Measurements from ENCODE around the gene RPS16. TPM values are rescaled to one million over a fixed set of nuclear protein-coding genes. Genes with fewer than 3 reads are reported as not detected.

The RPS16 gene
- total and polyA plus RNA-seq, 2 of the 13 experiments (the other 11 are each of a cell fraction or from before 2014, with no cell fraction given) = 488 to 2,583 TPM

- peak; percentile 82 for TF ChIP-seq TFE3 (CRISPR knock-in tag; IDR thresholded peaks at IDR 0.05)
- no peak; the same call in 1 of the 2 replicates for TF ChIP-seq HMG20A (CRISPR knock-in tag; IDR thresholded peaks at IDR 0.05; ENCODE audit: borderline replicate concordance)
- no peak for TF ChIP-seq ZNF207 (IDR thresholded peaks at IDR 0.05; ENCODE audit: borderline replicate concordance)
- TF ChIP-seq GZF1 (CRISPR knock-in tag; IDR thresholded peaks at IDR 0.05) = no peak
- TF ChIP-seq E2F2 (CRISPR knock-in tag; IDR thresholded peaks at IDR 0.05; ENCODE audit: borderline replicate concordance) = no peak
- peak; percentile 66 for TF ChIP-seq PTBP1 (IDR thresholded peaks at IDR 0.05; ENCODE audit: low read depth, low read length, poor library complexity, severe bottlenecking)
- no peak for TF ChIP-seq THYN1 (CRISPR knock-in tag; IDR thresholded peaks at IDR 0.05; ENCODE audit: borderline replicate concordance, low read depth)
- no peak for TF ChIP-seq ZNF326 (CRISPR knock-in tag; IDR thresholded peaks at IDR 0.05; ENCODE audit: borderline replicate concordance)
- TF ChIP-seq AKNA (CRISPR knock-in tag; IDR thresholded peaks at IDR 0.05; ENCODE audit: borderline replicate concordance) = no peak
- no peak for TF ChIP-seq ZFP37 (CRISPR knock-in tag; IDR thresholded peaks at IDR 0.05; ENCODE audit: borderline replicate concordance)
- TF ChIP-seq ZNF160 (CRISPR knock-in tag; IDR thresholded peaks at IDR 0.05) = 0 out of 2 replicates have a peak, but pooled peaks have one; percentile 33
- peak; percentile 90 for TF ChIP-seq ZMYM3 (CRISPR knock-in tag; IDR thresholded peaks at IDR 0.05)
- TF ChIP-seq ELF4 (CRISPR knock-in tag; IDR thresholded peaks at IDR 0.05; ENCODE audit: borderline replicate concordance) = no peak
- peak; percentile 98 for TF ChIP-seq ZNF281 (CRISPR knock-in tag; IDR thresholded peaks at IDR 0.05; ENCODE audit: borderline replicate concordance)
- TF ChIP-seq DR1 (CRISPR knock-in tag; IDR thresholded peaks at IDR 0.05) = no peak; the same call in 1 of the 2 replicates
Measured at GRCh38 chr19:39397360-39398296, 38.1 kb downstream of the RPS16 start (continued).

Data from HepG2 (cell line).